HG02981 (cell line): ENCODE measurements around the gene MPP7.
"Not testable (repeated sequence)": the region's sequence is repeated elsewhere in the genome, so short reads cannot be mapped to it uniquely, and the experiment has no call there.

Source experiments
- ATAC-seq: cut with Tn5 transposase; IDR thresholded peaks from one replicate; pipeline ENCODE4 v1.9.1; 2021; ENCODE audit warnings: mild to moderate bottlenecking, moderate library complexity; ENCODE audit not compliant: unreplicated experiment

MPP7 gene

DNA sequence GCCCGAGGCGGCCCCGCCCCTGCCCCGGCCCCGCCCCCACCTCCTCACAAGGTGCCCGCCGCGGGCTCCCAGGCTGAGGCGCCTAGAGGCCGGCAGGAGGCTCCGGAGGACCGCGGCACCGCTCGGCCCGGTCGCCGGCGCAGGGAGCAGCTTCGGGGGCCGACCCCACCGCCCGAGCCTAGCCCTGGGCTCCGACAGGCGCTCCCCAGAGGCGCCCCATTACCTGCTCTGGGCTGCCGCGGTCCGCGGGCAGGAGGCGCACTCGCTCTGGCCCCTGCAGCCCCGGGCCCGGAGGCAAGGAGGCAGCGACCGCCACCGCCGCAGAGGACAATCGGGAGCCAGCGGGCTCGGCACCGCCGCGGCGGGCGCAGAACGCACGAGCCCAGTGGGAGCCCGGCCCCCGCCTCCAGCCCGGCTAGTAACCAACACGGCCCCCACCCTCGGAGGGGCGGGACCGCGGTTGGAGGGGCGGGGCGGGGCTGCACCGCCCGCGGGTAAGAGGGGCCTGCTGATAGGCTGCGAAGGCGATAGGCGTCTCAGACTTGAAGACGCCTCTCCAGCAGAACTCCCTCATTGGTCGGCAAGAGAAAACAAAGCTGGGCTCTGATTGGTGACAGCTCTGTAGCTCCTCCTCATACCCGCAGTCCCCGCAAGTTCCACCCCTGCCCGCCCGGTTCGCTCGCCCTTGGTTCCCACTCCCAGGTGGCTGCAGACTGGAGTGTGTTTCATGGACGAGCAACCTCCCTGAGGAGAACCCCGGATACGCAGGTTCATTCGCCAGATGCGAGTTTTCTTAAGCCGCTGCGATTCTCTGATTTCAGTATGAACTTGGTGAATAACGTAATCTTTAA lies at the start of gene MPP7:
MPP7 (minus strand) TSS at position 427 of the 851 bp plus-strand sequence. CDS start 64,460 bp downstream, outside the sequence.
- peak; percentile 99 for ATAC-seq

GRCh38 chr10:28349892-28350291 lies 47.0 kb upstream of the MPP7 start:
- ATAC-seq = no peak

GRCh38 chr10:28343987-28344895 lies 41.4 kb upstream of the MPP7 start:
- no peak for ATAC-seq

DNA sequence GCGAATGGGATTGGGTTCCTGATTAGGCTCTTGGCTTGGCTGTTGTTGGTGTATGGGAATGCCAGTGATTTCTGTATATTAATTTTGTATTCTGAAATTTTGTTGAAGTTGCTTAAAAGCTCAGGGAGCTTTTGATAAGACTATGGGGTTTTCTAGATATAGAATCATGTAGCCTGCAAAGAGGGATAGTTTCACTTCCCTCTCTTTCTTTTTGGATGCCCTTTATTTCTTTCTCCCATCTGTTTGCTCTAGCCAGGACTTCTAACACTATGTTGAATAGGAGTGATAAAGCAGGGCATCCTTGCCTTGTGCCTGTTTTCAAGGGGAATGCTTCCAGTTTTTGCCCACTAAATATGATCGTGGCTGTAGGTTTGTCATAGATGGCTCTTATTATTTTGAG lies 40.4 kb upstream of the MPP7 start:
- ATAC-seq = no peak

DNA sequence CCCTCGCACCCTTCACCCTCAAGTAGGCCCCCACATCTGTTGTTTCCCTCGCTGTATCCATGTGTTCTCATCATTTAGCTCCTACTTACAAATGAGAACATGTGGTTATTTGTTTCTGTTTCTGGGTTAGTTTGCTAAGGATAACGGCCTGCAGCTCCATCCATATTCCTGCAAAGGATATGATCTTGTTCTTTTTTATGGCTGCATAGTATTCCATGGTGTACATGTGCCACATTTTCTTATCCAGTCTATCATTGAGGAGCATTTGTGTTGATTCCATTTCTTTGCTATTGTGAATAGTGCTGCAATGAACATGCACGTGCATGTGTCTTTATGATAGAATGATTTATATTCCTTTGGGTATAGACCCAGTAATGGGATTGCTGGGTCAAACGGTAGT lies 38.8 kb upstream of the MPP7 start:
- not testable (repeated sequence) for ATAC-seq

- no peak for ATAC-seq
These were observed 29.9 kb upstream of the MPP7 start for GRCh38 chr10:28332726-28333125.

DNA sequence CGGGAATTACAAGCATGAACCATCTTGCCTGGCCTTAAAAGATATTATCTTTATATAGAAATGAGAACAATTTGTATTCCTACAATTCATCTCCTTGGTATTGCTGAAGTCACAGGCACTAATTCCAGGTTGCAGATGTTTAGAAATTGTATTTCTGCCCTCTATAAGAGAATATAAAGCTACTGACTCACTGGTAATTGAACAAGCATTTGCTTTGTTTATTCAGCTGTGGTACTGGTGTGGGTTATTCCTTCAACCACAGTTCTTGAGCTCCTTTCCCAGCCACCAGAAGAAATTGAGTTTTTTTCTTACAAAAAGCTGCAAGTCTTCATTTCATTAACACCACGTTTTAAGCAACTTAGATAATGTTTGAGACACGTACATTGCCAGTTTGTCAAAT lies 29.0 kb upstream of the MPP7 start:
- no peak for ATAC-seq

GRCh38 chr10:28331066-28331465 lies 28.2 kb upstream of the MPP7 start:
- ATAC-seq = no peak

GRCh38 chr10:28328346-28328745 lies 25.5 kb upstream of the MPP7 start:
- ATAC-seq = no peak

DNA sequence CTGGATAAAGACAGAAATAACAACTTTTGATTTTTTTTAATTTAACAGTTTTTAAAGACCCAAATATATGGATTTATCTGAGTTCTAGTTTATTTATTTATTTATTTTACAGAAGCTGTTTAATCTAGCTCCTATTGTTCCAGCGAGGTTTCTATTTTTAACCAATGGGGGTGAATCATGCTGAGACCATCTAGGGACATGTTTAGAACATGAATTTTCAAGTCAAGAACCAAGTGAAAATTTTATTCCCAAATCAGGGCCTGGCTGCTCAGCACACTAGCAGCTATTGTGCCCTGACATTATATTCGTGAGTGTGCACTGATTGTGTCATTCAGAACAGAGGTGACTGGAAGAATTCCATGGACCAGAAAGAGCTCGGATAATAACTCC lies 24.6 kb upstream of the MPP7 start:
- ATAC-seq = no peak

DNA sequence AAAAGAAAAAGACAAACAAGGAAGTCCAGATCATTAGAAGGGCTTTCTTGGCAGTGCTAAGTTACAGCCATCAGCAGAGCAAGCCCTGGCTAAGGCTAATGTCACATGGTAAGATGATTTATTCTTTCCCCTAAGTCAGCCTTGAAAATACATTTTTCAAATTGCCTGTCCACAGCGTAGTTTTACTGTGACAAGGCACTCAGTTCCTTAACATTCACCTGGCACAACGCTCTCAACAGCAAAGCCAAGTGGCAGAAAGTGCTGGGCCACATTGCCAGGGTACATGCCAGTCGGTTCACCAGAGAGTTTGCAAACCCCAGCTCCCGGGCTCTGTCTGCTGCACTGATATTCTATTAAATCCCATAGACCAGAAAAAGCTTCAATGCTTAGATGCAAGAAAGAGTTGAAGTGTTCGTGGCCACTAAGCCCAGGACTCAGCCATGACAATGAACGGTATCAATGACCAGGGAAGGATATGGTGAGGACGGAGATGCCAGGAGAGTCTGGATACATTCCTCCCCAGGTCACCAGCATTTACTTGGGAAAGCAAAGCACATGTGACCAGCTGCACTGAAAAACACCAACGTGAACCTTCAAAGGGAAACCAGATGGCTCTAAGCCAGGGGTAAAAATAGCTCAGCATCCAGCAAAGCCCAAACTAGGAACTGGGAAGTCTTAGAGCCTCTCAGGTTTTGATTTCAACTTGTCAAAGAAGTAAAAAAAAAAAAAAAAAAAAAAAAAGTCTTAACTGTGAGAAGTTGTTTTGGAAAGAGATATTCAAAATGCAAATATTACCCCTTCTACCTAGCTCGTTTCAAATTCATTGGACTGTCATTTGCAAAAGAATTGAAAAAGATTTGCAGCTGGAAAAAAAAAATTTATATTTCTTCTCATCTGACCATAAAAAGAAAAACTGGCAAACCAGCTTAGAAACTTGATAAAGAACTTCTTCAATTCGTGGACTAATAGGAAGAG lies 23.9 kb upstream of the MPP7 start:
- no peak for ATAC-seq

GRCh38 chr10:28320799-28321198 lies 17.9 kb upstream of the MPP7 start:
- ATAC-seq = no peak

DNA sequence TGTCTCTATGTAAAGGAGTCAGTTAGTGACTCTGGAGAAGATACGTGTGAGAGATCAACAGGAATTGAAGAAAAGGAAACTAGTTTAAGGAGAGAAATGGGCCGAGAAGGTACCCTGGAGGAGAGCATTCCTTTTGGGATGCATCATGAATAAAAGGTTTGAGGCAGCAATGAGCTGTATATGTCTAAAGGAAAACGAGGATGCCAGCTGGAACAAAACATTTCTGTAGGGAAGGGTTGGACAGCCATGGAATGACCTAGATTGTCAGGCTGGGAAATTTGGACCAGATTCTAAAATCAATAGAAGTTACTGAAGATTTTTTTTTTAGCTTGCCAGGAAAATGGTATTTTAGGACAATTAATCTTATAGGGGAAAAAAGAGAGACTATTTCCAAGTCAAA lies 17.2 kb upstream of the MPP7 start:
- ATAC-seq = no peak

DNA sequence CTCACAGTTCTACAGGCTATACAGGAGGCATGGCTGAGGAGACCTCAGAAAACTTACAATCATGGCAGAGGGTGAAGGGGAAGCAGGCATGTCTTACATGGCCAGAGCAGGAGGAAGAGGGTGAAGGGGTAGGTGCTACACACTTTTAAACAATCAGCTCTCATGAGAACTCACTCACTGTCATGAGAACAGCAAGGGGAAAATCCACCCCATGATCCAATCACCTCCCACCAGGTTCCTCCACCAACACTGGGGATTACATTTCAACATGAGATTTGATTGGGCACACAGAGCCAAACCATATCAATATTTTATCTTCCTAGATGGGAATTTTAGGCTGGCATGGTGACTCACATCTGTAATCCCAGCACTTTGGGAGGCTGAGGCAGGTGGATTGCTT lies 16.2 kb upstream of the MPP7 start:
- ATAC-seq = not testable (repeated sequence)

- no peak for ATAC-seq
These were observed 15.8 kb upstream of the MPP7 start for GRCh38 chr10:28318626-28319025.

GRCh38 chr10:28317760-28318159 lies 14.9 kb upstream of the MPP7 start:
- no peak for ATAC-seq

- ATAC-seq = no peak
These were observed 13.8 kb upstream of the MPP7 start for GRCh38 chr10:28316696-28317095.

DNA sequence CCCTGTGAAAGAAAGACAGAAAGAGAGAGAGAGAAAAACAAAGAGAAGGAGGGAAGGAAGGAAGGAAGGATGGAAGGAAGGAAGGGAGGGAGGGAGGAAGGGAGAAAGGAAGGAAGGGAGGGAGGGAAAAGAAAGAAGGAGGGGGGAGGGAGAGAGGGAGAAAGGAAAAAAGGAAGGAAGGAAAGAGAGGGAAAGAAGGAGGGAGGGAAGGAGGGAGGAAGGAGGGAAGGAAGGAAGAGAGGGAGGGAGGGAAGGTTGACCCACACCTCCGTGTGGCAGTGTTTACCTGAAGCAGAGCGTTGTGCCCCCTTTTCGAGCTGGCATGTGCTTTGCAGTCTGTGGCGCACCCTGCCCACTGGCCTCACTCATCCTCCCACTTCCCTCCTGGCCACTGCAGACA lies 12.3 kb upstream of the MPP7 start:
- ATAC-seq = no peak

- ATAC-seq = no peak
These were observed 11.3 kb upstream of the MPP7 start for GRCh38 chr10:28314211-28314610.

DNA sequence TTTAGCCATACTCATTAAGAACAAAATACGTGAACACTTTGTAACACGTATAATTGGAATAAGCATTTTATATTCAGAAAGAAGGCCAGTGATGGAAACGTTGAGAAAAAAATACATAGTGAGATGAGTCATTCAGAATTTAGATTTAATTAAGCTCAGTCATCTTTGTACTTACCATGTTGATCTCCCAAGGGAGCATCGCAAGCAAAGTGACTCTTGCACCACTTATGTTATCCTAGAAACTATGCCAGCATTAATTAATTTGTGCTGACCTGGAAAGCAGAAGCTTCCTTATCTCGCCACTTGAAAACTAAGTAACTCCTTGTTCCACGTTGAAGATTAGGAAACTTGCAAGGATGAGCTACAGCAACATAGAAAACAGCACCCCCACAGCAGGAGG lies 9.7 kb upstream of the MPP7 start:
- no peak for ATAC-seq

DNA sequence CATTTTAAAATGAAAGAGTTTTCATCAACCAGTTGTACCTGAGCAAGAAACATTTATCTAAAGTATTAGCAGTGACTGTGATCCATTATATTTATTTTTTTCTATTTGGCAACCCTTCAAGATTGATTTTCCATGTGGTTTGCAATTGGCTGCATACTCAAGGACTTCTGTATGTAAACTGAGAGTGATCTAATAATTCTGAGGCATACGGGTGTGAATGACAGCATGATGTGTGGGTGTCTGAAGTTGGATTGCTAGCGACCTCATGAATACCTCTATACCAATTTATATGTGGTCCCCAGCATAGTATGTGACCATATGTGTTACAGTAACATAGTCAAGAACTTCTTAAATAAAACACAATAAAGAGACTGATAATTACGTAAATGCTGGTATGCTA lies 8.2 kb upstream of the MPP7 start:
- no peak for ATAC-seq
